Measurements from ENCODE around the gene PIWIL4.
"Not testable (repeated sequence)": the region's sequence is repeated elsewhere in the genome, so short reads cannot be mapped to it uniquely, and the experiment has no call there.

The PIWIL4 gene

GRCh38 chr11:94549146-94549545 lies 18.0 kb upstream of the PIWIL4 start:
- no peak for DNase-seq (ENCODE audit: low spot score)

DNA sequence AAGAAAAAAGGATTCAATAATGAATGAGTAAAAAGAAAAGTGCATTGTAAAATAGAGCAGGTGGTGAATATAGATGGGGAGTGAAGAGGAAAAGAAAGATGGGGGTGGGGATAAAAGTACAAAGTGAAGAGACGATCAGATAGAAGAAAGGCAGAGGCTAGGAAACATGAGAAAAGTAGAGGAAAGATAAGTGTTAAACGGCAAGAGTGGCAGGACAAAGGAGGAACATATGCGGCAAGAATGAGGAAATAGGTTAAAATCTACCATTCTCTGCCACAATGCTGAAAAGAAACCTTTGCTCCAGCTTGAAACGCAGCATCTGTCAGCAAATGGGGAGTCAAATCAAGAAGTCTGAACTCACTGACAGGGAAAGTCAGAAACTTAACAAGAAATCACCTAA lies 16.7 kb upstream of the PIWIL4 start:
- peak; percentile 40 for DNase-seq (ENCODE audit: low spot score)

DNA sequence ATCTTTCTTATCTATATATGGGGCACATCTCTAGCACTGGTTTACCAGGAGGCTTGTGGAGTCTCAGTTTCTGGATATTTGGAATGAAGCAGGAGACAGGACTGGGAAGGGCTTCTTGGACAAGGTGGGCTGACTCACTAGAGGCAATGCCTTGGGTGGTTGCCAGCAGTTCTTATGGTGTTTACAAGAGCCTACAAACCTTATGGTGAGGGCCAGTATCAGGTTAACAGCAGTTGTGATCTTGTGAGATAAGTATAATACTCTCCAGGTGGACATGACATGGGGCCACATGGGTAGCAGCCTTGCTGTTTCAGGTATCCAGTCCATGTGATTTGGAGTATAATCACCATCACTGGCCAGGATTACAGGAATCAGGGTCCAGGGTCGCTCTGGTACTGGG lies 13.2 kb upstream of the PIWIL4 start:
- DNase-seq (ENCODE audit: low spot score): no peak

DNA sequence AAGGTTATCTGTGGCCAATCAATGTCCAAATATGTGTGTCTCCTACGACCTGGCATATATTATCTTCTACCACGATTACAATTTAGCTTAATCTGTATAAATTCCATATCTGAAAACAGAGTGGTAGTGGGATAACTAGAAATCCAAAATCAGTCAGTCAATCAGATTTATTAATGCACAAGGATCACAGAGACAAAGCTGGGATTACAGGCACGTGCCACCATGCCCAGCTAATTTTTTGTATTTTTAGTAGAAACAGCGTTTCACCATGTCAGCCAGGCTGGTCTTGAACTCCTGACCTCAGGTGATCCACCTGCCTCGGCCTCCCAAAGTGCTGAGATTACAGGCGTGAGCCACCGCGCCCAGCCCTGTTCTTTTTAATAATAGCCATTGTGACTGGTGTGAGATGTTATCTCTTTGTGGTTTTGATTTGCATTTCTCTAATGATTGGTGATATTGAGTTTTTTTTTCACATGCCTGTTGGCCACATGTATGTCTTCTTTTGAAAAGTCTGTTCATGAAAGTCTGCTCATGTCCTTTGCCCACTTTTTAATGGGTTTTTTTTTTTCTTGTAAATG lies 11.3 kb upstream of the PIWIL4 start:
- DNase-seq (ENCODE audit: low spot score): not testable (repeated sequence)

DNA sequence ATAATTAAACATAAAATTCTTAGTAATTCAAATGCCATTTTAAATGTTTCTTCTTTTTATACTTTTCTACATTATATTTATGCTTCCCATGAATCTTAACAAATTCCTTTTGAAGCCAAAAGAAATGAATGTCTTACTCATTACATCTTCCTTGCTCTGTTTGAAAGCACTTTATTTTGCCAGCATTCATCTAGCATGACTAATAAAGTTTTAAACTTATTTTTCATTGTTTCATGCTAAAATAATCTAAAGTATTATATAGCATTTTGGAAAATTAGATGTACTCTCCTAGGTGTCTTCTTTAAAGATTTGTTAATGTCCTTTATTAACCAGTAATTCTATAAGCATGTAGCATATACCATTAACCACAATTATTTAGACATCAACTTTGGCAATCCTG lies 9.7 kb upstream of the PIWIL4 start:
- DNase-seq (ENCODE audit: low spot score): no peak

- DNase-seq (ENCODE audit: low spot score): no peak
These were observed 9.2 kb upstream of the PIWIL4 start for GRCh38 chr11:94557992-94558391.

DNA sequence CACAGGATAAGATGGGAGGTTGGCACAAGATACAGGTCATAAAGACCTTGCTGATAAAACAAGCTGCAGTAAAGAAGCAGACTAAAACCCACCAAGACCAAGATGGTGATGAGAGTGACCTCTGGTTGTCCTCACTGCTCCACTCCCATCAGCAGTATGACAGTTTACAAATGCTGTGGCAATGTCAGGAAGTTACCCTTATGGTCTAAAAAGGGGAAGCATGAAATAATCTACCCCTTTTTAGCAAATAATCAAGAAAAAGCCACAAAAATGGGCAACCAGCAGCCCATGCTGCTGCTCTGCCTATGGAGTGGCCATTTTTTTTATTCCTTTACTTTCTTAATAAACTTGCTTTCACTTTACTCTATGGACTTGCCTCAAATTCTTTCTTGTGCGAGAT lies 8.7 kb upstream of the PIWIL4 start:
- DNase-seq (ENCODE audit: low spot score): no peak

DNA sequence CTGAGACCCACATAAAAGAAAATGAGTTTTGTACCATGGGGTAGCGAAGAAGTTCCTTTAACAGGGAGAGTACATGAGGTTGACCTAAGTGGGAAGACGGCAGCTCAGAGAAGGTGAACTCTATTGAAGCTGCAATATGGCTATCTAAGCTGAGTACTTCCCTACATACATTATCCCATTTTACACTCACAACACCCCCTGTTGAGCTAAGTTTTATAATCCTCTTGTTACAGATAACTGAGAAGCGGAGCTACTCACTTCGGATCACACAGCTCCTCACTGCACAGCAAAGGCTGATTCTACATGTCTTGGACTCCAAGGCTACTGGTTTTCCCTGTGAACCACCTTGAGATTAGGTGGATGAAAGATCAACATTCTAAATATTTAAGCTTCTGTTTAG lies 8.2 kb upstream of the PIWIL4 start:
- DNase-seq (ENCODE audit: low spot score): no peak

DNA sequence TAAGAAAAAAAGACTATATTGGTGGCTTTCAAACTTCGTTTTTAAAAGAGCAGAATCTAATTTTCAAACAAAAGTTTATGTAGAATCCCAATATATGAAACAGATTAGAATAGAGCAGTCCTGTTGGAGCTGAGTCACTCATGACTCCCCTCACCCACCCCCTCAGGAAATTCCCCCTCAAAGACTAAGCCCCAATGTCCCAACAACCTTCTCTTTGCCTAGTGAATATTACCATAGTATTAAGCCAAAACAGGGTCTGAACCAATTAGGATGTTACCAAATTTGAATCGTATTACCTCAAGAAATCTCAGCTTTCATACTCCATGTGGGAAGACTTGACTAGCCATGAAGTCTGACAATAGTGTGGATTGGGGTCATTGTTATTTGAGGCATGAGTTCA lies 7.8 kb upstream of the PIWIL4 start:
- DNase-seq (ENCODE audit: low spot score): no peak

- DNase-seq (ENCODE audit: low spot score): no peak
These were observed 6.3 kb upstream of the PIWIL4 start for GRCh38 chr11:94560834-94561233.

DNA sequence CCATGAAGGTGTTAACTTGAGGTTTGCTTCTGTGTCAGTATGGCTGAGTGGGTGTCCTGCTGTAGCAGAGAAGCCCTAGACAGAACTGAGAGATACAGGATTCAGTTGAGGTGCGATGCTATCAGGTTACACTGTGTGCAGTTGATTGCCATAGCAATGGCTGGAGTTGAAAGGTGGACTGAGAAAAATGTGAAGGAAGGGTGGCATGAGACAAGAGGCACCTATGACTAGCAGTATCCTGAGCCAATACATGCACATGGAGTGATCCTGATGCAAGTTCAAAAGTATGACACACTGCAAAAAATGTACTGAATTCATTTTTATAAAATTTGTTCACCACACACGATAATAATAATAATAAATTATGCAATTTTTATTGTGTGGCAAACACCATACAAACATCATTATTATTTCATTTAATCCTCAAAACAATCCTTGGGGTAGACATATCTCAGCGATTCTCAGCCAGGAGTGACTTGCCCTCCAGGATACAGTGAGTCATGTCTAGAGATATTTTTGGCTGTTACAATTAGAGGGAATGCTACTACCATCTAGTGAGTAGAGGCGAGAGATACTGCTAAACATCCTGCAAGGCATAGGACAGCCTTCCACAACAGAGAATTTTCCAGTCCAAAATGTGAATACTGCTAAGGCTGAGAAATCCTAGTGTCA lies 3.9 kb upstream of the PIWIL4 start:
- no peak for DNase-seq (ENCODE audit: low spot score)

DNA sequence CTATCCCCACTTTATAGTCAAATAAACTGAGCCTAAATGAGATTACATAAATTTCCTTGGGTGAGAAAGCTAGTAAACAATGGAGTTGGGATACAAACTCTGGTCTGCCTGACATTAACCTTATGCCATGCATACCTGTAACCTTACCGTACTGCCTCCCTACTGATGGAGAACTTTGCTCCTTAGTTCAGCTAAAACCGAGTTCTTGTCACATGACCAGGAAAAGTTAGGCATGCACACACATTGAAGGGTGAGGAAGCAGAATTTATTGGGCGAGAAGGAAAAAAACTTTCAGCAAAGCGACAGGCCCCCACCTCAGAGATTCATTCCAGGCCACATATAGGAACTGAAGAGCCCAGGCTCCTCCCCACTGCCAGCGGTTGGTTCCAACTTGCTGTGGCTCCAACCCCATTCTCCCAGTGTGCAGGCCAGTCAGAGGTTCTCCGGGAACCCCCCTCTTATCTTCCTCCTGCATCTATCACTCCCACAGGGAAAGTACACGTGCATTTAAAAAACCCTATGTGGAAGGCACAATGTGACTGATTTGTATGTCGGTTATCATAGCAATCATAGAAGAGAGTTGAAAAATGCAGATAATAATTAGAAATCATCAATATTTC lies 3.2 kb upstream of the PIWIL4 start:
- DNase-seq (ENCODE audit: low spot score): no peak

GRCh38 chr11:94568200-94568599 lies 1.0 kb downstream of the PIWIL4 start:
- no peak for DNase-seq (ENCODE audit: low spot score)

- no peak for DNase-seq (ENCODE audit: low spot score)
These were observed 1.5 kb downstream of the PIWIL4 start for GRCh38 chr11:94568717-94569116.

GRCh38 chr11:94572975-94573374 lies 5.8 kb downstream of the PIWIL4 start:
- not testable (repeated sequence) for DNase-seq (ENCODE audit: low spot score)

GRCh38 chr11:94574193-94574961 lies 7.2 kb downstream of the PIWIL4 start:
- DNase-seq (ENCODE audit: low spot score): no peak

DNA sequence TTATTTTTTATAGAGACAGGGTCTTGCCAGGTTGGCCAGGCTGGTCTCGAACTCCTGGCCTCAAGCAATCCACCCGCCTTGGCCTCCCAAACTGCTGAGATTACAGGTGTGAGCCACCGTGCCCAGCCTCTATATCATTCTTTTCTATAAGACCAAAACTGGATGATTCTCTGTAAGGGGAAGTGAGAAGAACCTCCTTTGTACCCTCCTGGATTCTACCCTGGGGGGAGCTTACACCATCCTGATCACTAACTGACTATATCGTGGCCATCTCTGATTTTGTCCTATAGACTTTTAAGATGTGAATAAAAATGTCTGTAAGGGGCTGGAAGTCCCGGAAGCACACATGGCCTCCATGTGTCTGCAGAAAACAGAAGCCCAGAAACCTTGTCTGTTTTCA lies 9.1 kb downstream of the PIWIL4 start:
- no peak for DNase-seq (ENCODE audit: low spot score)

- DNase-seq (ENCODE audit: low spot score): no peak
These were observed 10.7 kb downstream of the PIWIL4 start for GRCh38 chr11:94577841-94578240.

DNA sequence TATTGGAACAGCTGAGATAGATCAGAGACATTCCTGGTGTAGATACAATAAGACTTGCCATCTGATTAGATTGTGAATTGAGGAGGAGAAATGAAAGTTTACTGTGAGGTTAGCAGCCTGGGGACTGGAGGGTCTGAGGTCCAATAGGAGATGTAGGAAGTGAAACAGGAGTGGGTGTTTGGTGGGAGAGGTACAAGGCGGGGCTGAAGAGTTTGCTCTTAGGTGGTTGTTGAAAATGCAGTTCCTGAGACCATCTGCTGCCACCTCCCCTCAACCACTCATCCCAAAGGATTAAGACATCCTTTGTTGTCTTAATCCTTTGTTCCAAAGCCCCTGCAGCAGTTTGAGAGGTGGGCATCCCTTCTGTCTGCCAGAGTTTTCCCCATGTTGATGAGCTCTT lies 14.8 kb downstream of the PIWIL4 start:
- DNase-seq (ENCODE audit: low spot score): no peak

DNA sequence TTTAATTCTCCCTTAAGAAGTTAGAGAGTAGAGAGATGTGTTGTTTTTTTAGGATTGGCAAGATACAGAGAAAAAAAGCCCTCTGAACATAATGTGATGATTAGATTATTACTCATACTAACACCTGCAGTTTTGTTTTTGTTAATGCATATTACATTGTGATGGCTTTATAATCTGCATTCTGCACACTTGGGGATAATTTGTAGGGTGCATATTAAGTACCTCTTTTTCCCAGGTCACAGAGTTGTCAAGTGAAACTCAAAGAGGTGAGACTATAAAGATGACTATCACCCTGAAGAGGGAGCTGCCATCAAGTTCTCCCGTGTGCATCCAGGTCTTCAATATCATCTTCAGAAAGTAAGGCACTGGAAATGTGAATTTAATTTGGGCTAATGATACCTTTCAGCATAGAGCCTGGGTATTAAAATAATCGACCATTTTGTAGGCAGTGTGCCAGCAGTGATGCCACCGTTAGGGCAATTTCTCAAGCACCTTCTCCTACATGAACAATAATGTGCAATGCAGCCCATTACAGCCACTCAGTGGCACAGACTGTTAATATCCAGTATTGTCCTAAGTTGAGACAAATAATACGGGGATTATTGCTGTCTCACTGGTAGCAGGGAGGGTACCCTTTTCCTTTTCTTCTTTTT lies 16.2 kb downstream of the PIWIL4 start:
- DNase-seq (ENCODE audit: low spot score): no peak

GRCh38 chr11:94583866-94584500 lies 16.8 kb downstream of the PIWIL4 start:
- DNase-seq (ENCODE audit: low spot score): peak; percentile 43

GRCh38 chr11:94584978-94585377 lies 17.8 kb downstream of the PIWIL4 start:
- DNase-seq (ENCODE audit: low spot score): no peak
